CD4-positive, alpha-beta memory T cell (primary cell): ENCODE results near the gene AXIN1. TPM values are rescaled to one million over a fixed set of nuclear protein-coding genes. Genes with fewer than 3 reads are reported as not detected.
"Not testable (repeated sequence)": the region's sequence is repeated elsewhere in the genome, so short reads cannot be mapped to it uniquely, and the experiment has no call there.

Experiments
- CTCF ChIA-PET: fragments of 350-600 bp; sonication (Branson Sonifier 250); formaldehyde crosslinking; loops from one replicate; lab custom pipeline; 2021; ENCODE audit warnings: inconsistent platforms; ENCODE audit not compliant: partially characterized antibody; lab: Charles Lee
- POLR2A ChIA-PET: fragments of 350-600 bp; sonication (Branson Sonifier 250); formaldehyde crosslinking; loops from one replicate; lab custom pipeline; 2021; ENCODE audit not compliant: partially characterized antibody; lab: Charles Lee
- DNase-seq, 5 donors: peaks; one replicate each; pipeline versions ENCODE4 v3.0.0 to v3.0.0-alpha.2; 2020 to 2022; ENCODE audit warnings: mixed read lengths in 1 of 5
- H3K27ac ChIP-seq: one replicate; pipeline ENCODE4 v1.7.0; 2013; ENCODE audit warnings: low read depth, low read length
- H3K27me3 ChIP-seq: 2 replicates; pipeline ENCODE4 v1.7.0; 2013; ENCODE audit warnings: mild to moderate bottlenecking, low read length, moderate library complexity; ENCODE audit not compliant: insufficient read depth
- H3K36me3 ChIP-seq: 2 replicates; pipeline ENCODE4 v1.7.0; 2013; ENCODE audit warnings: mild to moderate bottlenecking, low read length, moderate library complexity; ENCODE audit not compliant: insufficient read depth
- H3K4me1 ChIP-seq: 2 replicates; pipeline ENCODE4 v1.7.0; 2013; ENCODE audit warnings: mild to moderate bottlenecking, low read length, moderate library complexity; ENCODE audit not compliant: insufficient read depth
- H3K4me3 ChIP-seq, 2 donors: one replicate each; pipeline ENCODE4 v1.7.0; 2013; ENCODE audit warnings: low read length in 2 of 2, mild to moderate bottlenecking in 1 of 2
- H3K9me3 ChIP-seq, 2 donors: one replicate each; pipeline ENCODE4 v1.7.0; 2013; ENCODE audit warnings: low read length in 2 of 2, control low read depth in 1 of 2; ENCODE audit not compliant: control insufficient read depth in 1 of 2
- H3K27ac Mint-ChIP-seq, 7 donors: one replicate each; pipeline ENCODE4 v1.8.0; 2020 to 2021; ENCODE audit warnings: mixed read lengths in 7 of 7, mild to moderate bottlenecking in 6 of 7, inconsistent platforms in 3 of 7, moderate library complexity in 3 of 7
- H3K27me3 Mint-ChIP-seq, 2 donors: one replicate each; pipeline ENCODE4 v1.8.0; 2020 to 2021; ENCODE audit warnings: mixed read lengths in 2 of 2
- H3K36me3 Mint-ChIP-seq, 2 donors: one replicate each; pipeline ENCODE4 v1.8.0; 2020 to 2021; ENCODE audit warnings: mixed read lengths in 2 of 2, inconsistent platforms in 1 of 2, mild to moderate bottlenecking in 1 of 2
- H3K4me1 Mint-ChIP-seq, 4 donors: one replicate each; pipeline ENCODE4 v1.8.0; 2020 to 2021; ENCODE audit warnings: mixed read lengths in 4 of 4, mild to moderate bottlenecking in 1 of 4
- H3K4me3 Mint-ChIP-seq, 8 donors: one replicate each; pipeline ENCODE4 v1.8.0; 2020 to 2021; ENCODE audit warnings: mixed read lengths in 8 of 8, mild to moderate bottlenecking in 7 of 8, moderate library complexity in 6 of 8, inconsistent platforms in 3 of 8
- H3K9me3 Mint-ChIP-seq, 8 donors: one replicate each; pipeline ENCODE4 v1.8.0; 2020 to 2021; ENCODE audit warnings: mixed read lengths in 8 of 8, mild to moderate bottlenecking in 5 of 8, inconsistent platforms in 3 of 8, moderate library complexity in 1 of 8
- intact Hi-C: fragments of 100-400 bp; cut with micrococcal nuclease; formaldehyde crosslinking; loops from one replicate; pipeline ENCODE4 v1.15.1; 2023
- polyA plus RNA-seq, 2 donors: library from polyadenylated mRNA; unstranded; fragments of 300-500 nt; fragmentation: Illumina TruSeq; gene quantifications; one replicate each; pipeline ENCODE4 v1.2.3, GENCODE V29; 2021
- total RNA-seq, 2 experiments: library from RNA; stranded (reverse); gene quantifications; one replicate each; pipeline ENCODE4 v1.2.3, GENCODE V29; 2021

AXIN1 gene
- total and polyA plus RNA-seq, 4 experiments from 2014 or later: 0.67 to 43.0 (median 23.2) TPM

GRCh38 chr16:334164-334832 is 18.2 kb downstream of the AXIN1 start:
- POLR2A ChIA-PET, DNase-seq, H3K4me3 ChIP-seq, H3K9me3 ChIP-seq, H3K36me3 Mint-ChIP-seq, intact Hi-C loops, H3K27me3 Mint-ChIP-seq, H3K9me3 Mint-ChIP-seq, H3K27ac ChIP-seq, CTCF ChIA-PET, H3K36me3 ChIP-seq, H3K27me3 ChIP-seq: not testable (repeated sequence)
- peak overlapping the region in 3 of 7 donors; percentile 6 to 38 (median 36) for H3K27ac Mint-ChIP-seq
- H3K4me1 ChIP-seq: peaks cover 52% of the 10 kb centered on the region
- H3K4me1 Mint-ChIP-seq: peaks cover 39 to 69% (median 50%) of the 10 kb centered on the region in 4 donors
- peak overlapping the region in 4 of 8 donors; percentile 10 to 67 (median 22) for H3K4me3 Mint-ChIP-seq

GRCh38 chr16:333406-334094 is 19.0 kb downstream of the AXIN1 start:
- Mint-ChIP-seq H3K4me1 (peaks cover 37 to 69% (median 47%) of the 10 kb centered on the region in 4 donors), H3K9me3 (no peaks in the 10 kb centered on the region), H3K27ac (no peak overlapping the region), H3K27me3 (no peaks in the 10 kb centered on the region), H3K4me3 (peak overlapping the region in 2 of 8 donors; percentile 23 to 52), H3K36me3 (peaks cover 6 to 8% of the 10 kb centered on the region in 2 donors)
- Histone ChIP-seq H3K27ac (no peak overlapping the region), H3K4me1 (peaks cover 58% of the 10 kb centered on the region), H3K27me3 (no peaks in the 10 kb centered on the region), H3K36me3 (peaks cover 5% of the 10 kb centered on the region), H3K9me3 (no peaks in the 10 kb centered on the region), H3K4me3 (no peak overlapping the region)
- CTCF ChIA-PET: interaction anchor here (1.0 kb wide), 1 partner anchor 17 kb away, joined by 3 read pairs; no protein-coding TSS in a partner anchor
- POLR2A ChIA-PET: no interaction called here
- intact Hi-C loops: no loop called here
- DNase-seq: no peak

GRCh38 chr16:331181-331814 is 21.2 kb downstream of the AXIN1 start:
- intact Hi-C loops, POLR2A ChIA-PET, H3K27ac ChIP-seq, H3K4me3 ChIP-seq, H3K36me3 ChIP-seq, H3K9me3 Mint-ChIP-seq, DNase-seq, H3K27ac Mint-ChIP-seq, H3K27me3 ChIP-seq, H3K9me3 ChIP-seq, CTCF ChIA-PET, H3K27me3 Mint-ChIP-seq: not testable (repeated sequence)
- H3K4me1 ChIP-seq: peaks cover 66% of the 10 kb centered on the region
- H3K36me3 Mint-ChIP-seq: peaks cover 6 to 10% of the 10 kb centered on the region in 2 donors
- H3K4me1 Mint-ChIP-seq: peaks cover 43 to 78% (median 53%) of the 10 kb centered on the region in 4 donors
- peak overlapping the region in 1 of 8 donors; percentile 40 for H3K4me3 Mint-ChIP-seq

- no peak overlapping the region for H3K4me3 Mint-ChIP-seq
- H3K4me1 Mint-ChIP-seq: peaks cover 40 to 76% (median 52%) of the 10 kb centered on the region in 4 donors
- no peaks in the 10 kb centered on the region for H3K27me3 Mint-ChIP-seq
- H3K9me3 Mint-ChIP-seq: no peaks in the 10 kb centered on the region
- H3K27me3 ChIP-seq: no peaks in the 10 kb centered on the region
- peaks cover 6 to 10% of the 10 kb centered on the region in 2 donors for H3K36me3 Mint-ChIP-seq
- peak overlapping the region in 4 of 7 donors; percentile 25 to 46 (median 33) for H3K27ac Mint-ChIP-seq
- intact Hi-C loops: no loop called here
- ChIA-PET POLR2A (no interaction called here), CTCF (no interaction called here)
- peaks cover 5% of the 10 kb centered on the region for H3K36me3 ChIP-seq
- H3K4me1 ChIP-seq: peaks cover 69% of the 10 kb centered on the region
- no peak for DNase-seq
- H3K4me3 ChIP-seq: no peak overlapping the region
- H3K9me3 ChIP-seq: no peaks in the 10 kb centered on the region
- H3K27ac ChIP-seq: no peak overlapping the region
Measured at GRCh38 chr16:330741-331140, 21.8 kb downstream of the AXIN1 start.

- peaks cover 36 to 77% (median 49%) of the 10 kb centered on the region in 4 donors for H3K4me1 Mint-ChIP-seq
- peak overlapping the region; percentile 94 to 99 (median 97) for H3K27ac Mint-ChIP-seq
- Histone ChIP-seq H3K4me1 (peaks cover 72% of the 10 kb centered on the region), H3K36me3 (peaks cover 5% of the 10 kb centered on the region), H3K9me3 (no peaks in the 10 kb centered on the region), H3K27me3 (no peaks in the 10 kb centered on the region), H3K27ac (peak overlapping the region; percentile 52), H3K4me3 (peak overlapping the region; percentile 14 to 60)
- peak overlapping the region; percentile 69 to 85 (median 80) for H3K4me3 Mint-ChIP-seq
- CTCF ChIA-PET: interaction anchor here (1.0 to 1.3 kb wide), 3 partner anchors 17 to 144 kb away, joined by 3 to 5 read pairs (median 3); partner anchors contain the start of gene FAM234A
- H3K9me3 Mint-ChIP-seq: peaks cover 0 to 5% (median 0%) of the 10 kb centered on the region in 8 donors
- DNase-seq: peak in 1 of 5 donors; percentile 19
- H3K27me3 Mint-ChIP-seq: no peaks in the 10 kb centered on the region
- POLR2A ChIA-PET: interaction anchor here (0.6 to 2.0 kb wide), 5 partner anchors 11 to 98 kb away, joined by 3 to 19 read pairs (median 4); partner anchors contain the start of gene FAM234A
- intact Hi-C loops: loop anchor here (2.0 kb wide), 1 partner anchor 27 kb away; the partner anchor contains the start of gene AXIN1
- peaks cover 4 to 10% of the 10 kb centered on the region in 2 donors for H3K36me3 Mint-ChIP-seq
Measured at GRCh38 chr16:325375-326145, 27.0 kb downstream of the AXIN1 start.

GRCh38 chr16:324451-325334 is 27.8 kb downstream of the AXIN1 start:
- ChIA-PET POLR2A (interaction anchor here (0.6 to 2.0 kb wide), 6 partner anchors 10 to 97 kb away, joined by 3 to 19 read pairs (median 4); partner anchors contain the start of gene FAM234A), CTCF (interaction anchor here (1.0 to 1.3 kb wide), 3 partner anchors 16 to 143 kb away, joined by 3 to 5 read pairs (median 3); partner anchors contain the start of gene FAM234A)
- Mint-ChIP-seq H3K36me3 (peaks cover 4 to 11% of the 10 kb centered on the region in 2 donors), H3K27me3 (no peaks in the 10 kb centered on the region), H3K9me3 (peaks cover 0 to 5% (median 0%) of the 10 kb centered on the region in 8 donors), H3K27ac (peak overlapping the region; percentile 94 to 99 (median 97)), H3K4me1 (peaks cover 40 to 77% (median 50%) of the 10 kb centered on the region in 4 donors), H3K4me3 (peak overlapping the region; percentile 69 to 85 (median 80))
- peak overlapping the region; percentile 62 for H3K27ac ChIP-seq
- H3K4me1 ChIP-seq: peaks cover 75% of the 10 kb centered on the region
- H3K9me3 ChIP-seq: no peaks in the 10 kb centered on the region
- DNase-seq: peak; percentile 88 to 93 (median 90)
- H3K27me3 ChIP-seq: no peaks in the 10 kb centered on the region
- peak overlapping the region; percentile 22 to 60 for H3K4me3 ChIP-seq
- no peaks in the 10 kb centered on the region for H3K36me3 ChIP-seq
- intact Hi-C loops: loop anchor here (2.0 kb wide), 1 partner anchor 28 kb away; the partner anchor contains the start of gene AXIN1
